HEK293 (cell line): ENCODE data around the gene CIPC.

Source experiments
- CTCF ChIA-PET: fragments of 350-600 bp; formaldehyde crosslinking; extraction: SDS; loops from one replicate; lab custom pipeline; 2021; ENCODE audit warnings: antibody characterized with exemption; lab: Yijun Ruan, JAX
- POLR2A ChIA-PET: fragments of 300-600 bp; formaldehyde crosslinking; extraction: SDS; loops from one replicate; lab custom pipeline; 2020; ENCODE audit warnings: antibody characterized with exemption, inconsistent platforms; lab: Yijun Ruan, JAX
- H3K27ac ChIP-seq: fragments of 200-500 bp; sonication (Bioruptor generic); 2 replicates; pipeline ENCODE4 v1.5.1; 2014; ENCODE audit warnings: low read depth, low read length, control low read depth, inconsistent platforms; ENCODE audit errors: extremely low read depth
- H3K36me3 ChIP-seq, 2 experiments: fragments of 200-500 bp in 1 of 2; sonication (Bioruptor generic) in 1 of 2; 1 replicate in 1 of 2; 2 replicates in 1 of 2; pipeline ENCODE4 v1.5.1; 2014 to 2017; ENCODE audit warnings: inconsistent platforms in 2 of 2, low read length in 2 of 2; ENCODE audit not compliant: control insufficient read depth in 2 of 2, insufficient read depth in 1 of 2
- H3K4me1 ChIP-seq: fragments of 200-500 bp; sonication (Bioruptor generic); 2 replicates; pipeline ENCODE4 v1.5.1; 2014; ENCODE audit warnings: mild to moderate bottlenecking, low read length, inconsistent platforms; ENCODE audit not compliant: control insufficient read depth, insufficient read depth
- H3K4me3 ChIP-seq: 2 replicates; pipeline ENCODE4 v1.5.1; 2011; ENCODE audit warnings: low read depth, mild to moderate bottlenecking, control low read depth, low read length, moderate library complexity
- H3K9me3 ChIP-seq: fragments of 200-500 bp; sonication (Bioruptor generic); 2 replicates; pipeline ENCODE4 v1.5.1; 2014; ENCODE audit warnings: low read depth, low read length, inconsistent platforms; ENCODE audit not compliant: control insufficient read depth, insufficient read depth
- GLIS2 ChIP-seq: fragments of 450-650 bp; formaldehyde crosslinking; IDR thresholded peaks from 2 replicates; pipeline ENCODE4 v1.5.1; 2016; ENCODE audit warnings: missing biosample characterization, missing genetic modification characterization
- PRDM2 ChIP-seq: fragments of 450-650 bp; formaldehyde crosslinking; IDR thresholded peaks from 2 replicates; pipeline ENCODE4 v1.5.1; 2016; ENCODE audit warnings: missing biosample characterization, missing genetic modification characterization, borderline replicate concordance
- REPIN1 ChIP-seq: fragments of 450-650 bp; formaldehyde crosslinking; IDR thresholded peaks from 2 replicates; pipeline ENCODE4 v1.5.1; 2017; ENCODE audit warnings: missing biosample characterization, missing genetic modification characterization, low read depth
- YY1 ChIP-seq: fragments of 450-650 bp; formaldehyde crosslinking; IDR thresholded peaks from 2 replicates; pipeline ENCODE4 v1.5.1; 2018; ENCODE audit warnings: missing biosample characterization, missing genetic modification characterization
- ZBTB10 ChIP-seq: fragments of 450-650 bp; formaldehyde crosslinking; IDR thresholded peaks from 2 replicates; pipeline ENCODE4 v1.5.1; 2016; ENCODE audit warnings: missing biosample characterization, missing genetic modification characterization
- ZBTB21 ChIP-seq: fragments of 450-650 bp; formaldehyde crosslinking; IDR thresholded peaks from 2 replicates; pipeline ENCODE4 v1.5.1; 2017; ENCODE audit warnings: missing biosample characterization, missing genetic modification characterization
- ZFP3 ChIP-seq: fragments of 450-650 bp; formaldehyde crosslinking; IDR thresholded peaks from 2 replicates; pipeline ENCODE4 v1.5.1; 2016; ENCODE audit warnings: low read depth, missing biosample characterization, missing genetic modification characterization
- ZIC2 ChIP-seq: fragments of 450-650 bp; formaldehyde crosslinking; IDR thresholded peaks from 2 replicates; pipeline ENCODE4 v1.5.1; 2016; ENCODE audit warnings: missing biosample characterization, missing genetic modification characterization
- ZNF292 ChIP-seq: fragments of 450-650 bp; formaldehyde crosslinking; IDR thresholded peaks from 2 replicates; pipeline ENCODE4 v1.5.1; 2016; ENCODE audit warnings: low read depth, missing biosample characterization, missing genetic modification characterization, borderline replicate concordance
- ZNF335 ChIP-seq: fragments of 450-650 bp; formaldehyde crosslinking; conservative IDR thresholded peaks from 2 replicates; pipeline ENCODE4 v1.5.1; 2016; ENCODE audit warnings: missing biosample characterization, missing genetic modification characterization
- ZNF398 ChIP-seq: fragments of 450-650 bp; formaldehyde crosslinking; IDR thresholded peaks from 2 replicates; pipeline ENCODE4 v1.5.1; 2017; ENCODE audit warnings: missing biosample characterization, missing genetic modification characterization
- ZNF488 ChIP-seq: fragments of 450-650 bp; formaldehyde crosslinking; IDR thresholded peaks from 2 replicates; pipeline ENCODE4 v1.5.1; 2016; ENCODE audit warnings: missing biosample characterization, missing genetic modification characterization
- ZNF561 ChIP-seq: fragments of 450-650 bp; IDR thresholded peaks from 2 replicates; pipeline ENCODE4 v1.5.1; 2018; ENCODE audit warnings: missing biosample characterization, missing genetic modification characterization, borderline replicate concordance
- ZNF596 ChIP-seq: fragments of 450-650 bp; IDR thresholded peaks from 2 replicates; pipeline ENCODE4 v1.5.0; 2018; ENCODE audit warnings: missing biosample characterization, mild to moderate bottlenecking, missing genetic modification characterization, moderate library complexity
- ZNF621 ChIP-seq: fragments of 450-650 bp; formaldehyde crosslinking; IDR thresholded peaks from 2 replicates; pipeline ENCODE4 v1.5.1; 2017; ENCODE audit warnings: missing biosample characterization, missing genetic modification characterization
- ZNF626 ChIP-seq: fragments of 450-650 bp; sonication (Bioruptor Pico); formaldehyde crosslinking; IDR thresholded peaks from 2 replicates; pipeline ENCODE4 v1.5.1; 2018; ENCODE audit warnings: missing biosample characterization, missing genetic modification characterization, inconsistent platforms
- ZNF670 ChIP-seq: fragments of 450-650 bp; formaldehyde crosslinking; IDR thresholded peaks from 2 replicates; pipeline ENCODE4 v1.5.1; 2016; ENCODE audit warnings: missing biosample characterization, missing genetic modification characterization, low read depth
- ZNF707 ChIP-seq: fragments of 450-650 bp; formaldehyde crosslinking; IDR thresholded peaks from 2 replicates; pipeline ENCODE4 v1.5.1; 2016; ENCODE audit warnings: missing biosample characterization, missing genetic modification characterization
- ZNF777 ChIP-seq: fragments of 450-650 bp; formaldehyde crosslinking; IDR thresholded peaks from 2 replicates; pipeline ENCODE4 v1.5.1; 2017; ENCODE audit warnings: missing biosample characterization, missing genetic modification characterization, borderline replicate concordance
- ZNF843 ChIP-seq: fragments of 450-650 bp; formaldehyde crosslinking; IDR thresholded peaks from 2 replicates; pipeline ENCODE4 v1.5.1; 2016; ENCODE audit warnings: missing biosample characterization, missing genetic modification characterization
- ZSCAN16 ChIP-seq: fragments of 450-650 bp; formaldehyde crosslinking; IDR thresholded peaks from 2 replicates; pipeline ENCODE4 v1.5.1; 2016; ENCODE audit warnings: missing biosample characterization, missing genetic modification characterization
- ZSCAN18 ChIP-seq: fragments of 450-650 bp; formaldehyde crosslinking; IDR thresholded peaks from 2 replicates; pipeline ENCODE4 v1.5.1; 2016; ENCODE audit warnings: missing biosample characterization, missing genetic modification characterization
- ZSCAN23 ChIP-seq: fragments of 450-650 bp; formaldehyde crosslinking; IDR thresholded peaks from 2 replicates; pipeline ENCODE4 v1.5.1; 2016; ENCODE audit warnings: missing biosample characterization, missing genetic modification characterization
- ZSCAN5A ChIP-seq: fragments of 450-650 bp; formaldehyde crosslinking; IDR thresholded peaks from 2 replicates; pipeline ENCODE4 v1.5.1; 2016; ENCODE audit warnings: missing biosample characterization, missing genetic modification characterization

Gene CIPC

GRCh38 chr14:77103475-77103874, 5.4 kb downstream of the CIPC start (continued):
- TF ChIP-seq PRDM2 (no peak), ZNF596 (tag by site-specific recombination) (no peak), ZFP3 (no peak), ZNF292 (tag by site-specific recombination) (no peak), ZNF670 (tag by site-specific recombination) (no peak), ZNF777 (tag by site-specific recombination) (no peak), ZBTB21 (tag by site-specific recombination) (no peak), YY1 (no peak), GLIS2 (no peak), ZSCAN23 (tag by site-specific recombination) (no peak), ZNF621 (no peak), ZSCAN5A (tag by site-specific recombination) (no peak), REPIN1 (tag by site-specific recombination) (no peak), ZBTB10 (tag by site-specific recombination) (no peak), ZNF843 (tag by site-specific recombination) (no peak)

GRCh38 chr14:77103951-77104350, 5.9 kb downstream of the CIPC start:
- Histone ChIP-seq H3K4me1 (peaks cover 12% of the 10 kb centered on the region), H3K27ac (no peak overlapping the region), H3K4me3 (no peak overlapping the region), H3K36me3 (peaks cover 18 to 35% of the 10 kb centered on the region in 2 experiments), H3K9me3 (no peaks in the 10 kb centered on the region)
- POLR2A ChIA-PET, result no interaction called here
- CTCF ChIA-PET, result interaction anchor here (0.6 to 1.3 kb wide), 2 partner anchors 176 to 228 kb away, joined by 3 read pairs; no protein-coding TSS in a partner anchor
- TF ChIP-seq ZSCAN16 (tag by site-specific recombination) (no peak), ZNF626 (no peak), ZNF398 (tag by site-specific recombination) (no peak), ZNF488 (tag by site-specific recombination) (no peak), ZNF707 (tag by site-specific recombination) (no peak), ZNF561 (tag by site-specific recombination) (no peak), ZIC2 (tag by site-specific recombination) (no peak), ZSCAN18 (tag by site-specific recombination) (no peak), ZNF335 (tag by site-specific recombination) (no peak)
